A204.1 (cell line): ENCODE results near the gene CRTAP.
"Not testable (repeated sequence)": the region's sequence is repeated elsewhere in the genome, so short reads cannot be mapped to it uniquely, and the experiment has no call there.

Source experiments
- FAIRE-seq: peaks from 2 replicates; lab custom pipeline; 2012; peaks lifted over from hg19 to GRCh38; lab: Jason Lieb, UNC

CRTAP gene

DNA sequence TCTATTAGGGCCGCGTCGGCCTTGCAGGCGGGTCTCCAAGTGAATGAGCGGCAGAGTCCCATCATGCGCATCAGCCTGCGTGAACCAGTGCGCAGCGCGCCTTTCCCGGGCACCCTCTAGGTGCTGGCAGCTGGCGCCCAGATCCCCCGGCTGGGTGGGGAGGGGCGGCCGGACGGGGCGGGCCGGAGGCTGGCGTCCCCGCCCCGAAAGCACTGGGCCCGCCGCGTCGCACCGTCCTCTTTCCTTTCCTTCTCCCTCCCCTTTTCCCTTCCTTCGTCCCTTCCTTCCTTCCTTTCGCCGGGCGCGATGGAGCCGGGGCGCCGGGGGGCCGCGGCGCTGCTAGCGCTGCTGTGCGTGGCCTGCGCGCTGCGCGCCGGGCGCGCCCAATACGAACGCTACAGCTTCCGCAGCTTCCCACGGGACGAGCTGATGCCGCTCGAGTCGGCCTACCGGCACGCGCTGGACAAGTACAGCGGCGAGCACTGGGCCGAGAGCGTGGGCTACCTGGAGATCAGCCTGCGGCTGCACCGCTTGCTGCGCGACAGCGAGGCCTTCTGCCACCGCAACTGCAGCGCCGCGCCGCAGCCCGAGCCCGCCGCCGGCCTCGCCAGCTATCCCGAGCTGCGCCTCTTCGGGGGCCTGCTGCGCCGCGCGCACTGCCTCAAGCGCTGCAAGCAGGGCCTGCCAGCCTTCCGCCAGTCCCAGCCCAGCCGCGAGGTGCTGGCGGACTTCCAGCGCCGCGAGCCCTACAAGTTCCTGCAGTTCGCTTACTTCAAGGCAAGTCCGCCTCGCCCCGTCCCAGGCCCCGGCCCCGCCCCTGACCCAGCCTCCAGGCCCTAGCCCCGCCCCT, at the start of gene CRTAP:
Gene CRTAP (plus strand): TSS at position 243 of the 850 bp plus-strand sequence. CDS start 64 bp downstream, at position 307.
- no peak for FAIRE-seq

DNA sequence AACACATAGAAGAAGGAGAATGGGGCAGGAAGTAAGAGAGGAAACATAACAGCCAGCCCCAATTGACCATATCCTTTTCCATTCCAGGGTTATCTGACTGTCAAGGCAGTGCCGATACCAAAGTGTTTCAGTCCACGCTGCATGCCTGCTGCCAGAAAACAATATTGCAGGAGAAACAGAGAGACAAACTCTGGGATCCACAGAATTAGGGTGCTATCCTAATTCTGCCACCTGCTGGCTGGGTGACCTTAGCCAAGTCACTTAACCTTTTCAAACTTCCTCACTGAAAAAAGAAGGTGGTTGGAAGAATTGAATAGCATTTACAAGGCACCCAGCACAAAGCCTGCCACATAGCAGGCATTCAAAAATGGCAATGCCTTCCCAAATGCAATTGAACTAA, 48.9 kb upstream of the CRTAP start:
- FAIRE-seq: no peak

DNA sequence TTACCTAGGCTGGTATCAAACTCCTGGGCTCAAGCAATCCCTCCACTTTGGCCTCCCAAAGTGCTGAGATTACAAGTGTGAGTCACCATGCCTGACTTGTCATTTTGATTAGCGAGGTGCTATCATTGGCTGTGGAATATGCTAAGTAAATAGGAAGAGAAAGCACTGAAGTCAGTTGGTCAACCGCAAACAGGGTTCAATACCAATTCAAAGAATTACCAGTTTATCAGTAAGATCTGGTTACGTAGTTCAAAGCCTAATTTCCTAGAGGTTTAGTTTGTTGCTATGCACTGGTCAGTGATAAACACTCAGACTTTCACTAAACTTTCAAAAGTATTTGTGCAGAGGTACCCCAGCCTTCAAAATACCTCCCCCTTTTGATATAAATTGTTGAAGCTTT, 46.3 kb upstream of the CRTAP start:
- no peak for FAIRE-seq

DNA sequence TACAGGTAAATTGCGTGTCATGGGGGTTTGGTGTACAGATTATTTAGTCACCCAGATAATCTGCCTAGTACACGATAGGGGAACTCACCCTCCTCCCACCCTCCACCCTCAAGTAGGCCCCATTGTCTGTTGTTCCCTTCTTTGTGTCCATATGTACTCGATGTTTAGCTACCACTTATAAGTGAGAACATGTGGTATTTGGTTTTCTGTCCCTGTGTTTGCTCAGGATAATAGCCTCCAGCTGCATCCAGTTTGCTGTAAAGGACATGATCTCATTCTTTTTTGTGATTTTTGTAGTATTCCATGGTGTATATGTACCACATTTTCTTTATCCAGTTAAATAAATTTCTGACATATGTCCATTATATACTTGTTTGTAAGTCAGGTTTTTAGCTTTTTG, 44.0 kb upstream of the CRTAP start:
- FAIRE-seq: not testable (repeated sequence)

DNA sequence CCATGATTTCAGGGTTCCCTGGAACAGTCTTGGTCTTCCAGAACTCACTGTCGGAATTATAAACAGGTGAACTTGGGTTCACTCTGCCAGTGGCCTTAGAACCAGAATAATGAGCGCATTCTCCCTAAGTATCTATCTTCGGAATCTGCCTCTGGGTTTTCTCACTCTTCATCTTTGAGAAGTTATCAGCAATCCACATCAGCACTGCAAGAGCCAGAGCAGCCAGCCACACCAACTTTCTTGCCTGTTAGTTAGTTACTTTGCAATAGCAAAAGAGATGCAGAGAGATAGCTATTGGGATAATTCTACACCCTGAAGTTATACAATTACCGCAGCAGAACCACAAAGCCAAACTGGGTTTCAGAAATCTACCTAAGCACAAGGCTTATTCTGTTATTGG, 42.6 kb upstream of the CRTAP start:
- FAIRE-seq: no peak

DNA sequence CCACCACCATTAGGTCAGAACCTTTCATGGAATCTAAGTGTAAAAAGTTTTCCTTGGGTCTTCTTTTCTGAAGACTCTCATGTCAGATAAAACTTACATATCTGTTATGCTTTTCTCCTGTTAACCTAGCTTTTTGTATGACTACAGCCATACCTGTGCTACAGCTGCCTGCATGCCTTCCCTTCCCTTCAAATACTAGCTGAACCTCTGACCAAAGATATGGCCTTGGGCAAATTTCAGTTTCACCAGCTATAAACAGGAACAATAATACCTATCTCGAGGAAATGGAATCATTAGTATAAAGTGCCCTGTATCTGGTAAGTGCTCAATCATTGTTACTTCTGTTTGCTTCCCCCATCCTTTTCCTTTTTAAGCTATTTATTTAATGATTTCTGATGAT, 41.9 kb upstream of the CRTAP start:
- FAIRE-seq: no peak

DNA sequence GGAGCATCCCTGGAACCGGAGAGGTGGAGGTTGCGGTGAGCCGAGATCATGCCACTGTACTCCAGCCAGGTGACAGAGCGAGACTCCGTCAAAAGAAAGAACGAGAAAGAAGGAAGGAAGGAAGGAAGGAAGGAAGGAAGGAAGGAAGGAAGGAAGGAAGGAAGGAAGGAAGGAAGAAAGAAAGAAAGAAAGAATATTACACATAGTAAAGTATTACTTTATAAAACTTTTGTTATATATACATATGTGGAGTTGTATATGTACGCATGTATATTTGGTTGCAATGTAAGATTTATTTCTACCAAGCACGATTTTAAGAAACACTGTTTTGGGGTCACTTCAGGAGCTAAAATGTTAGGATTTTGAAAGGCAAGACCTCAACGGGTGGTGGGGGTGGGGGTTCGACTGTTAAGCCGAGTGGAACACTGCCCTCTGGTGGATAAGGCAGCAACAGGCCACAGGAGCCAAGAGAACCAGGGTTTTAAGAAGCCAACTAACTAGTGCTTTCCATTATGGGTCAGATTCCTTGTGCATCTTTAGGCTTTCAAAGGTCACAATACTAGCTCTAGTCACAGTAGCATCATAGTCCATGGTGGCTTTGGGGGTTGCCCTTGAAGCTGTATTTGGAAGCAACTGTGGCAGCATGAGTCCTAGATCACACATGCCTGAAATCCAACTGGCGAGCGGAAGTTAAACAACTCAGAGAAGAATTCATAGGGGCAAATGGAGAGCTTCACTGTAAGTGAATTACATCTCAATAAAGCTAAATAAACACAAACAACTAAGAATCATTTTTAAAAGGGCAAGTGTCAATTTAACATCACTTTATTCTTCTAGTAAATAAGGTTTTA, 39.4 kb upstream of the CRTAP start:
- FAIRE-seq: no peak

DNA sequence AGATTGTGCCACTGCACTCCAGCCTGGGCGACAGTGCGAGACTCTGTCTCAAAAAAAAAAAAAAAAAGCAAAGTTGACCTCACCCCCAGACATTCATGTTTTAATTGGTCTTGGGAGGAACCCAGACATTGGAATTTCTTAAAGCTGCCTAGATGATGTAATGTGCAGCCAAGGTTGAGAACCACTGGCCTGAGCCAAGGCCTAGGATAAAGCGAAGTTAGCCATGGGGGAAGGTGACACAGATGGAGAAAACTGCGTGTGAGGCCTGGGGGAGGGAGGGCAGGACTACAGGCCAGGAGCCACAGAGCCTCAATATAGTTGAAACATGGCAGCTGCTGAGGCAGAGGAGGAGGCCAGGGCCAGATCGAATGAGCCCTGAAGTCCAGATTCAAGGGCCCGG, 37.8 kb upstream of the CRTAP start:
- no peak for FAIRE-seq

DNA sequence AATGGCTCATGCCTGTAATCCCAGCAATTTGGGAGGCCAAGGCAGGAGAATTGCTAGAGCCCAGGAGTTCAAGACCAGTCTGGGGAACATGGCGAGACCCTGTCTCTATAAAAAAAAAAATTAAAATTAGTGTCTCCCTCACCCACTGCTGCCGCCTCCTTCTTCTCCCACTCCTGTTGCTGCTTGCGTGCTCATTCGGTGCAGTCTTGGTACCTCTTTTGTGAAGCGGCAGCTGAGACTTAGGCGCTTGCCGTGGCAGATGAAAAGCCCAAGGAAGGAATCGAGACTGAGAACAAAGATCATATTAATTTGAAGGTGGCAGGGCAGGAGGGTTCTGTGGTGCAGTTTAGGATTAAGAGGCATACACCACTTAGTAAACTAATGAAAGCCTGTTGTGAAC, 36.9 kb upstream of the CRTAP start:
- no peak for FAIRE-seq

DNA sequence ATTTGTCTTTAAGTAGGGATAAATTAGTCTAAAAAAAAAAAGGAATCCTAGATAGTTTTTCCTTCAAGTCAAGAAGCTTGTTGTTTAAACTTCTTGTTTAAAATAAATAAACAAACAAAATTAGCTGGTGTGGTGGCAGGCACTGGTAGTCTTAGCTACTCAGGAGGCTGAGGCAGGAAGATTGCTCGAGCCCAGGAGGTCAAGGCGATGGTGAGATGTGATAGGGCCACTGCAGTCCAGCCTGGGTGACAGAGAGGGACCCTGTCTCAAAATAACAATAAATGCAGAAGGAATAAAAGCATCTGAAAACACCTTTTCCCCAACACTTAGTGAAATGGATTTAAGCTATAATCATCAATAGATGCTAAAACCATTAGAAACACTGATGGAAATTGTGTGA, 35.8 kb upstream of the CRTAP start:
- no peak for FAIRE-seq

DNA sequence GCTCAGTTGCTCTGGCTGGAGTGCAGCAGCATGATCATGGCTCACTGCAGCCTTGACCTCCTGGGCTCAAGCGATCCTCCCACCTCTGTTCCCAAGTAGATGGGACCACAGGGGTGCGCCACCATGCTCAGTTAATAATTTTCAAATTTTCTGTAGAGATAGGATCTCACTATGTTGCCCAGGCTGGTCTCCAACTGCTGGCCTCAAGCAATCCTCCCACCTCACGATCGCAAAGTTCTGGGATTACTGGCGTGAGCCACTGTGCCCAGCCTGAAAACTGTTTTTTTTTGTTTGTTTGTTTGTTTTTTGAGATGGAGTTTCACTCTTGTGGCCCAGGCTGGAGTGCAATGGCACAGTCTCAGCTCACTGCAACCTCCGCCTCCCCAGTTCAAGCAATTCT, 34.0 kb upstream of the CRTAP start:
- not testable (repeated sequence) for FAIRE-seq

DNA sequence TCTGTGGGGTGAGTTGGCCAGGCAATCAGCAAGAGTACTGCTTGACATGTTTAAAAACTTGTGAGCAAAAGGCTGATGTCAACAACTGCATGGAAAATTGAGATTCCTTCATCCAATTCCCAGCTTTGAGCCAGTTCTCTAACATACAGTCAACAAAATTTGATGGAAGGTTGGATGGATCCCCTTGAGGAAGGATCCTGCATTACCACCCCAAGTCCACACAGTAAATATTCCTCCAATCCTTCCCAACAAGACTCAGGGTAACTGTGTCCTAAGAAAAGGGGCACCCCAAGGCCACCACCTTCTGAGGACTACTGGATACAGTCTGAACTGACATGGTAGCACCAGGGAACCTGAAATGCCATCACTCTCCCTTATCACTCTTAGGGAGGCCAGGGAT, 32.0 kb upstream of the CRTAP start:
- FAIRE-seq: no peak

DNA sequence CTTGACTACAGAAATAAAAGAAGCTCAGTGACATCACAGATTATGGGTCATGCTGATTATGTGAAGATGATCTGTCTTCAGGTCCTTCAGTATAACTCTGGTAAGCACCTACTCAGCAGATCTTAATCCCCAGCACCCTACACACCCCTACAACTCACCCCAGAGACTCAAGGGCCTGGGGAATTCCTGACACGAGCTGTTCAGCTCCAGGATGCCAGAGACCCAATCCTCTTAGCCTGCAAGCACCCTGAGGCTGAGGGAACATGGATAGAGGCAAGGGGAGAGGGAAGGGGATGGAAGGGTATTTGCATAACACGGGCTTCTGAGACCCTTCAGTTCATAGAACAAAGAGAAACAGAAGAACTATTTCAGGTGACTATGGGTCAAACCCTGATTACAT, 29.9 kb upstream of the CRTAP start:
- no peak for FAIRE-seq

DNA sequence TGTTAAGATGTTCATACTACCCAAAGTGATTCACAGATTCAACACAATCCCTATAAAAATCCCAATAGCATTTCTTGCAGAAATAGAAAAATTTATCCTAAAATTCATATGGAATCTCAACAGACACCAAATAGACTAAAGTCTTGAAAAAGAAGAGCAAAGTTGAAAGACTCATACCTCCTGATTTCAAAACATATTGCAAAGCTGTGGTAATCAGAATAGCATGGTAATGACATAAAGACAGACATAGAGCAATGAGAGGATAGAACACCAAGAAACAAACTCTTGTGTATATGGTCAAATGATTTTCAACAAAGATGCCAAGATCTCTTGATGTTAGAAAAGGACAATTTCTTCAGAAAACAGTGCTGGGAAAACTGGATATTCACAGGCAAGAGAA, 25.1 kb upstream of the CRTAP start:
- no peak for FAIRE-seq

DNA sequence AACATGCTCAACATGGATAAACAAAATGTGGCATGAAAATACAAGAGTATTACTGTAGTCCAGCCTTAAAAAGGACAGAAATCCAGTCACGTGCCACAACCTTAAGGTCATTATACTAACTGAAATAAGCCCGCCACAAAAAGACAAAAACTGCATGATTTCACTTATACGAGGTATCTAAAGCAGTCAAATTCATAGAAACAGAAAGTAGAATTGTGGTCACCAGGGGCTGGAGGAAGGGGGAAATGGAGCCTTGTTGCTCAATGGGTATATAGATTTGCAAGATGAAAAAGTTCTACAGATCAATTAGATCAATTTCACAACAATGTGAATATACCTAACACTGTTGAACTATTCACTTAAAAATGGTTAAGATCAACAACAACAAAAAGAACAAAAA, 24.3 kb upstream of the CRTAP start:
- FAIRE-seq: no peak

DNA sequence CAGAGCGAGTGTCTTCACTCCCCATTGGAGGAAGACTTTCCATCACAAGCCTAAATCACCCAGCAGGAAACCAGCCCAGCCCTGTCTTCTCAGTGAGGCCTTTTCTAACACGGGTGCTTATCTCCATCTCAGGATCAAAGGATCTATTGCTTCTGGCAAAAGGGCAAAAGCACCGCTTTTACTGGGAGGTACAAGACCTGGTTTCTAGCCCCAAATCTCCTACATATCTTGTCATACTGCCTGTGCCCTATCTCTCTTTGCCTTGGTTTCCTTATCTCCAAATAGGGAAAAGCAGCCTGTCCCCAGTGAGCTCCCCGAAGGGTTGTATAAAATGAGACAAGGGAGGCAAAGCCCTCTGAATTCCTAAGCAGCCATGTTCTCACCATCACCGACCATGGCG, 22.1 kb upstream of the CRTAP start:
- no peak for FAIRE-seq

DNA sequence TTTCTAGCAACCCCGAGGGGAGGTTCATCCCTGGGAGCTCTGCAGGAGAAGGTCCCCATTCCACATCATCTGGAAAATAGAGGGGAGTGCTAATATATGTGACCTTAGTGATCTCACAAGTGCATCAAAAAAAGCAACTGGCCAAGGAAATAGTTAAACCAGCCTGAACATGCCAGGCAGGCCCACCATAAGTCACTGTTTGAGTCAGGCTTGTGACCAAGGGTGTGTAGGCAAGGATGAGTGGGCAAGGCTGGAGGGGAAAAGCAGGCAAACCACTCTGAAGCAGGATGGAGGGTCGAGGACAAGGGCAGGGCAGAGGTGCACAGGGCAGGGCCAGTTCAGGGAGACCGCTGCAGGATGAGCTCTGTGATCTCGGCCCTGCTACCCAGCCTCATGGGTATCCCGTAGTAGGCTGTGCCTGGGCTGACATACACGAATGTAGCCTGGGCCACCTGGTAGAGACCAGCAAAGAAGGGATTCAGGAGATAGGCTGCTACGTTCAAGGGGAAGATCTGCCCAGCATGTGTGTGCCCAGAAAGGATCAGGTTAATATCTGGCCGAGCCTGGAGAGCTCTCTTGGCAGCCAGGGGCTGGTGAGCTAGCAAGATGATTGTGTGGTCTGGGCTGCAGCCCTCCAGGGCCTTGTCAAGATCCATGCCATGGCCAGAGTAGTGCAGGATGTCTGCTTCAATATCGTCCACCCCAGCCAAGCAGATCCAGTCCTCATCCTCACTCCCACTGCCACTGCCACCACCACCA, 21.1 kb upstream of the CRTAP start:
- no peak for FAIRE-seq

DNA sequence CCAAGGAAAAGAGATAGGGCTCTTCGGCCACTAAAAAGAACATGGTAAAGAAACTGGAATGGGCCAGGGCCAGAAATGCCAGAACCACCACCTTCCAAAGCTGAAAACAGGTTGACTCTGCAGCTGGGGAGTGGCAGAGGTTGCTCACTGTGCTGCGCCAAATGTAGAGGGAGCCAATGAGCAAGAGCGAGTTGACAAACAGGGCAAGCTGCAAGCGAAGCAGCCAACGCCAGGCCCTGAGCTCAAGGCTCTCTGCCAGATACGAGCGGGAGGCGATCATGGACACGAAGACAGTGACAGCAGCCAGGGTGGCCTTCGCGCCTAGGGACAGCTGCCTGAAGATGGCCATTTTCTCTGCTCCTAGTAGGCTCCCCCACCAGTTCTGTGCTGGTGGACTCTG, 20.0 kb upstream of the CRTAP start:
- no peak for FAIRE-seq

DNA sequence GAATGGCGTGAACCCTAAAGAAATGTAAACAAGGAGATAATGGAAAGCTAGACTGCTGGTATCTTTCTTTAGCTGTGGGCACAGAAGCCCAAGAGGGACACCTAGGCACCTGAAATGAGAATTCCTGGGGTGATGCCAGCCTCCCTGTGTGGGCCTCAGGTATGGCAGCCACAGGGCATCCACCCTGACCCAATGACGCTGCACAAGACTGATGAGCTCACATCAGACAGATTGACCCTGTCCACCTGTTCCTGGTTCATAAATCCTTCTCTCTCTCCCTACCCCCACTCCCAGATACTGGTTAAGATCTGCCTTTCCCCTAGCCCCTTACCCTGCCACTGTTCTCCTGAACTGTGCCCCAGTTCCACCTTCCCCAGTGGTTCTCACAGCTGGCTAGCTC, 18.4 kb upstream of the CRTAP start:
- no peak for FAIRE-seq

DNA sequence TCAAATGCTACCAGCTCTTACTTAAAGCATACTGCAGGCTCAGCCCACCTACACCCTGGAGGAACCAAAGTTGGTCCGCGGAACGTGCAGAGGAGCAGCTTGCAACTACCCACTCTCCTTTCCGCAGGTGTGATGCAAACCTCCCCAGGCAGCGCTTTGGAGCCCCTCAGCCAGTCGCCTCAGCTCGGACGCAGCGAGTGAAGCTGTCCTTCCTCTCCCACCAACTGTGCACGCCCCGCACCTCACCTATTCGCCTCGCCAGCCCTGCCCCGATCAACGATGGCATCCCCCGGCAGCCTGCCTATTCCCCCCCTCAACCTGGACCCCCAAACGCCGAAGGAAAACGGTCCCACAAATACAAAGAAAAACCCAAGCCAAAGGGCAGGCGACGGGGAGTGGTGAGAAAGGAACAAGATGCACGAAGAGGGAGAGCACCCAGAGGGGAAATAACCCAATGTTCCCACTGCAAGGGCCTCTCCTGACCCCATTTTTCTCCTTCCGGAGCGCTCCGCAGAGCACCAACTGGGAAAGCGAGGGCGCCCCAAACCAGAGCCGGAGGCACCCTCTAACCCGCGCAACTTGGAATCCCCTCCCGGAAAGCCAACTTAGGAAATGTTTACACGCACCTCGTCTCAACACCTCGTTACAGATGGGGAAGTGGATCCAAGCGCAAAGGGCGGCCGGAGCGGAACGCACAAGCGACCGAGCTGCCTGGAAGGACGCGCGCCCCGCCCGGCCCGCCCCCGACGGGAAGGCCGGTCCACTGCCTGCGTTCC, 17.5 kb upstream of the CRTAP start:
- no peak for FAIRE-seq

DNA sequence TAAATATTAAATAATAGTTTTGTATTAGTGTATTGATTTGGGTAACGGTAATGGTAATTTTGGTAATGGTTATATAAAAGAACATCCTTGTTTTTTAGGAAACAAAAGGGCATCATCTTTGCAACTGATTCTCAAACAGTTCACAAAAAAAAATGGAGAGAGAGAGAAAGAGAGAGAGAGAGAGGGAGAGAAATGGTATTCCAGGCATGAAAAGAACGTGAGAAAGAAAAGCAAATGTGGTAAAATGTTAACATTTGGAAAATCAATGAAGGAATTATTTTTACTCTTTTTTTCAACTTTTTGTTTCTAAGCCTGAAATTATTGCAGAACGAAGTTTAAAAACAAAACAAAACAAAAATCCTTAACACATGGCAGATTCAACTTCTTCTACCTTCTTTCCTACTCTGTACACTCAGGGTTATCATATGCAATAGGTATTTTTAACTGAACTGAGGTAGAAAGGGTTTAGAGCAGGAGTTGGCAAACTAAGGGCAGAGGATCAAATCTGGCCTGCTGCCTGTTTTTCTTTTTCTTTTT, 14.6 kb upstream of the CRTAP start:
- no peak for FAIRE-seq

DNA sequence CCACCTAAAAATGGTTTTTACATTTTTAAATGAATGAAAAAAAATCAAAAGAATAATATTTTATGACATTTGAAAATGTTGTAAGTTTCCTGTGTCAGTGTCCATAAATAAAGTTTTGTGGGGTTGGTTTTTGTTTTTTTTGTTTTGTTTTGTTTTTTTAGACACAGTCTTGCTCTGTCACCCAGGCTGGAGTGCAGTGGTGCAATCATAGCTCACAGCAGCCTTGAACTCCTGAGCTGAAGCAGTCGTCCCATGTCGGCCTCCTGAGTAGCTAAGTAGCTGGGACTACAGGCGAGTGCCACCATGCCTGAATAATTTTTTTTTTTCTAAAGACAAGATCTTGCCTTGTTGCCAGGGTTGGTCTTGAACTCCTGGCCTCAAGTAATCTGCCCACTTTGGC, 14.1 kb upstream of the CRTAP start:
- no peak for FAIRE-seq
